ENCODE measurements around the gene LUZP1.

DNA sequence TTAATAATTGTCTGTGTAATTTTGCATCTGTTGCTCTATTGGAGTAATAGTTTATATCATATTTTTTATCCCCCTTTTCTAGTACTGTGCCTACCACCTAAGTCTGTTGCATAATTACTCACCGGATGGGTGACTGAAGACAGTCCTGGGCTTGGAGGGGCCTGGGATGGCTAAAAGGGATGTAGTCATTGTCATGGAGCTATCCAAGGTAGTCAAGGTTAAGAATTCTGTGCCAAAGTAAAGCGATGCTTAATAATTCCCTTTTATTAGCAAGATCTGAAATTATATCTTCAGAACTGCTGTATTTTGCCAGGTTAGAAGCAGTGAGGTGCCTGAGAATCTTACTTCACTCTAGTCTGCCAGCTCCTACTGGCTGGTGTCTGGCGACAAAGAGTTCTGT lies 87.8 kb downstream of the LUZP1 start:
- TF ChIP-seq, protein P1, sequence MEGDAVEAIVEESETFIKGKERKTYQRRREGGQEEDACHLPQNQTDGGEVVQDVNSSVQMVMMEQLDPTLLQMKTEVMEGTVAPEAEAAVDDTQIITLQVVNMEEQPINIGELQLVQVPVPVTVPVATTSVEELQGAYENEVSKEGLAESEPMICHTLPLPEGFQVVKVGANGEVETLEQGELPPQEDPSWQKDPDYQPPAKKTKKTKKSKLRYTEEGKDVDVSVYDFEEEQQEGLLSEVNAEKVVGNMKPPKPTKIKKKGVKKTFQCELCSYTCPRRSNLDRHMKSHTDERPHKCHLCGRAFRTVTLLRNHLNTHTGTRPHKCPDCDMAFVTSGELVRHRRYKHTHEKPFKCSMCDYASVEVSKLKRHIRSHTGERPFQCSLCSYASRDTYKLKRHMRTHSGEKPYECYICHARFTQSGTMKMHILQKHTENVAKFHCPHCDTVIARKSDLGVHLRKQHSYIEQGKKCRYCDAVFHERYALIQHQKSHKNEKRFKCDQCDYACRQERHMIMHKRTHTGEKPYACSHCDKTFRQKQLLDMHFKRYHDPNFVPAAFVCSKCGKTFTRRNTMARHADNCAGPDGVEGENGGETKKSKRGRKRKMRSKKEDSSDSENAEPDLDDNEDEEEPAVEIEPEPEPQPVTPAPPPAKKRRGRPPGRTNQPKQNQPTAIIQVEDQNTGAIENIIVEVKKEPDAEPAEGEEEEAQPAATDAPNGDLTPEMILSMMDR (IDR thresholded peaks at IDR 0.05): no peak
- no peak for TF ChIP-seq FOXM1 (IDR thresholded peaks at IDR 0.05; ENCODE audit: low read depth)
- no peak for TF ChIP-seq POLR2AphosphoS5 (IDR thresholded peaks at IDR 0.05; ENCODE audit: low read depth, low read length)
- no peak for TF ChIP-seq RFX5 (IDR thresholded peaks at IDR 0.05; ENCODE audit: low read length)
- TF ChIP-seq, protein P2, sequence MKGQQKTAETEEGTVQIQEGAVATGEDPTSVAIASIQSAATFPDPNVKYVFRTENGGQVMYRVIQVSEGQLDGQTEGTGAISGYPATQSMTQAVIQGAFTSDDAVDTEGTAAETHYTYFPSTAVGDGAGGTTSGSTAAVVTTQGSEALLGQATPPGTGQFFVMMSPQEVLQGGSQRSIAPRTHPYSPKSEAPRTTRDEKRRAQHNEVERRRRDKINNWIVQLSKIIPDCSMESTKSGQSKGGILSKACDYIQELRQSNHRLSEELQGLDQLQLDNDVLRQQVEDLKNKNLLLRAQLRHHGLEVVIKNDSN (IDR thresholded peaks at IDR 0.05; ENCODE audit: borderline replicate concordance, low read depth): no peak
- no peak for TF ChIP-seq ELF1 (IDR thresholded peaks at IDR 0.05)
- TF ChIP-seq MXI1 (IDR thresholded peaks at IDR 0.05; ENCODE audit: low read depth, low read length): no peak
- TF ChIP-seq TCF12 (IDR thresholded peaks at IDR 0.05): no peak
- TF ChIP-seq, protein P3, sequence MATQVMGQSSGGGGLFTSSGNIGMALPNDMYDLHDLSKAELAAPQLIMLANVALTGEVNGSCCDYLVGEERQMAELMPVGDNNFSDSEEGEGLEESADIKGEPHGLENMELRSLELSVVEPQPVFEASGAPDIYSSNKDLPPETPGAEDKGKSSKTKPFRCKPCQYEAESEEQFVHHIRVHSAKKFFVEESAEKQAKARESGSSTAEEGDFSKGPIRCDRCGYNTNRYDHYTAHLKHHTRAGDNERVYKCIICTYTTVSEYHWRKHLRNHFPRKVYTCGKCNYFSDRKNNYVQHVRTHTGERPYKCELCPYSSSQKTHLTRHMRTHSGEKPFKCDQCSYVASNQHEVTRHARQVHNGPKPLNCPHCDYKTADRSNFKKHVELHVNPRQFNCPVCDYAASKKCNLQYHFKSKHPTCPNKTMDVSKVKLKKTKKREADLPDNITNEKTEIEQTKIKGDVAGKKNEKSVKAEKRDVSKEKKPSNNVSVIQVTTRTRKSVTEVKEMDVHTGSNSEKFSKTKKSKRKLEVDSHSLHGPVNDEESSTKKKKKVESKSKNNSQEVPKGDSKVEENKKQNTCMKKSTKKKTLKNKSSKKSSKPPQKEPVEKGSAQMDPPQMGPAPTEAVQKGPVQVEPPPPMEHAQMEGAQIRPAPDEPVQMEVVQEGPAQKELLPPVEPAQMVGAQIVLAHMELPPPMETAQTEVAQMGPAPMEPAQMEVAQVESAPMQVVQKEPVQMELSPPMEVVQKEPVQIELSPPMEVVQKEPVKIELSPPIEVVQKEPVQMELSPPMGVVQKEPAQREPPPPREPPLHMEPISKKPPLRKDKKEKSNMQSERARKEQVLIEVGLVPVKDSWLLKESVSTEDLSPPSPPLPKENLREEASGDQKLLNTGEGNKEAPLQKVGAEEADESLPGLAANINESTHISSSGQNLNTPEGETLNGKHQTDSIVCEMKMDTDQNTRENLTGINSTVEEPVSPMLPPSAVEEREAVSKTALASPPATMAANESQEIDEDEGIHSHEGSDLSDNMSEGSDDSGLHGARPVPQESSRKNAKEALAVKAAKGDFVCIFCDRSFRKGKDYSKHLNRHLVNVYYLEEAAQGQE (IDR thresholded peaks at IDR 0.05; ENCODE audit: low read depth, low read length): peak; percentile 80
- TF ChIP-seq YY1 (IDR thresholded peaks at IDR 0.05; ENCODE audit: low read depth): no peak
